HCT116 (cell line): Measurements from ENCODE around the gene SEC31A.

Experiments used
- CTCF ChIP-seq, 3 experiments: fragments of 200-600 bp in 1 of 3; sonication (generic) in 1 of 3; IDR thresholded peaks in 2 of 3; conservative IDR thresholded peaks in 1 of 3; 2 replicates each; pipeline ENCODE4 v1.5.1; 2012 to 2017; ENCODE audit warnings: low read depth in 2 of 3, low read length in 2 of 3, antibody characterized with exemption in 1 of 3, borderline replicate concordance in 1 of 3, control low read depth in 1 of 3, mild to moderate bottlenecking in 1 of 3, mixed read lengths in 1 of 3, mixed run types in 1 of 3, moderate library complexity in 1 of 3; ENCODE audit not compliant: insufficient read depth in 1 of 3
- EGR1 ChIP-seq: IDR thresholded peaks from 2 replicates; pipeline ENCODE4 v1.6.1; 2012; ENCODE audit warnings: low read depth
- EZH2phosphoT487 ChIP-seq: fragments of 200-600 bp; IDR thresholded peaks from 2 replicates; pipeline ENCODE4 v1.6.1; 2018; ENCODE audit warnings: antibody characterized with exemption, borderline replicate concordance
- MAX ChIP-seq: IDR thresholded peaks from 2 replicates; pipeline ENCODE4 v1.6.1; 2012
- POLR2A ChIP-seq: IDR thresholded peaks from 2 replicates; pipeline ENCODE4 v1.7.0; 2011; ENCODE audit warnings: borderline replicate concordance; ENCODE audit not compliant: insufficient read depth, insufficient read length; ENCODE audit errors: extremely low read depth
- SP1 ChIP-seq: IDR thresholded peaks from 2 replicates; pipeline ENCODE4 v1.6.1; 2012; ENCODE audit warnings: low read depth
- SRF ChIP-seq: IDR thresholded peaks from 2 replicates; pipeline ENCODE4 v1.6.1; 2012; ENCODE audit warnings: low read depth
- YY1 ChIP-seq: IDR thresholded peaks from 2 replicates; pipeline ENCODE4 v1.6.1; 2011; ENCODE audit warnings: low read length, low read depth, moderate library complexity, mild to moderate bottlenecking; ENCODE audit not compliant: insufficient replicate concordance; ENCODE audit errors: extremely low read depth
- ZFX ChIP-seq: fragments of 450-650 bp; IDR thresholded peaks from 2 replicates; pipeline ENCODE4 v1.6.1; 2017

- TF ChIP-seq CTCF (IDR thresholded peaks at IDR 0.05 in 2 of 3, conservative IDR thresholded peaks at IDR 0.05 in 1 of 3; ENCODE audit: borderline replicate concordance in 1 of 3, insufficient read depth in 1 of 3, low read depth in 2 of 3, low read length in 2 of 3): no peak
- TF ChIP-seq EZH2phosphoT487: no peak
- no peak for TF ChIP-seq SRF
- TF ChIP-seq POLR2A: no peak
- no peak for TF ChIP-seq YY1
- TF ChIP-seq EGR1: no peak
- no peak for TF ChIP-seq SP1
- TF ChIP-seq MAX: no peak
- no peak for TF ChIP-seq ZFX
Observed at GRCh38 chr4:82905205-82905604, 14.3 kb upstream of the SEC31A start.
